Measurements from ENCODE around the gene HDHD2.

The HDHD2 gene

DNA sequence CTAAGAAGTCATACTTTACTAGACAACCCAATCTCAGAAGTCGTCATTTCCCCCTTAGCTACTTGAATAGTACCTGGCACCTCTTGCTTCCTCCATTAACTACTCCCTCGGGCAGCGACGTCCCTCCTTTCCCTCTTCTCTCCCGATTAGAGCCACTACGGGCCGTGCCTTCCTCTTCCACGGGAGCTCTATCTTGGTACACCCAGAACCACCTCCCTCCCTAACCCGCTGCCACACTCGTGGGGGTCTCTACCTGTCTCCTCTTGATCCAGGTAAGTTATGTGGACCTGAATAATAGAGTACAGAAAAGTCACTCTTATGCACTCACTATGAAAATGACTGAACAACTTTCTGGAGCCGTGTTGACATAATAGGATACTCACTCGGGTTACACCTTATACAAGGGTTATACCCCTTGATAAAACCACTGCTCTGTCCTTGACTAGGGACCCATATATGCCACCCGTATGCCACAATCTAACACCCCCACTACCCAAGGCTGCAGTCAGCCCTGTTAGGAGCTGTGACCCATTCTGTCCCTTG lies 595 bp upstream of the HDHD2 start:
- peak overlapping the region; percentile 29 to 99 (median 91) for H3K27ac ChIP-seq
- peak overlapping the region; percentile 61 to 90 (median 71) for H3K4me3 ChIP-seq

- Histone ChIP-seq H3K27ac (peak overlapping the region in 20 of 21 experiments; percentile 87 to 99 (median 92)), H3K4me3 (peak overlapping the region; percentile 61 to 90 (median 71))
These were observed 757 bp downstream of the HDHD2 start for GRCh38 chr18:47149457-47150028.

DNA sequence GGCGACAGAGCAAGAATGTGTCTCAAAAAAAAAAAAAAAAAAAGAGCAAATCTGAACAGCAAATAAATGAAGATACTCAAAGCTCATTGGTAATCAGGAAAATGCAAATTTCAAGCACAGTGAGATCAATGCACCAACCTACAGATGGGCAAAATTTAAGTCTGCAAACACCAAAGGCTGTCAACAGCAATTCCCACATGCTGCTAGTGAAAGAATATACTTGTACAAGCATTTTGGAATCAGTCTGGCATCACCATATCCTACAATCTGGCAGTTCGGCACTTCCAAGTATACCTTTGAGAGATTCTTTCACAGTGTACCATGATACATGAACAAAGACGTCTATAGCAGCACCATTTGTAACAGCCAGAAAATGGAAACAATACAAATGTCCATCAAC lies 4.1 kb downstream of the HDHD2 start:
- Histone ChIP-seq H3K27ac (no peak overlapping the region), H3K4me3 (no peak overlapping the region)

DNA sequence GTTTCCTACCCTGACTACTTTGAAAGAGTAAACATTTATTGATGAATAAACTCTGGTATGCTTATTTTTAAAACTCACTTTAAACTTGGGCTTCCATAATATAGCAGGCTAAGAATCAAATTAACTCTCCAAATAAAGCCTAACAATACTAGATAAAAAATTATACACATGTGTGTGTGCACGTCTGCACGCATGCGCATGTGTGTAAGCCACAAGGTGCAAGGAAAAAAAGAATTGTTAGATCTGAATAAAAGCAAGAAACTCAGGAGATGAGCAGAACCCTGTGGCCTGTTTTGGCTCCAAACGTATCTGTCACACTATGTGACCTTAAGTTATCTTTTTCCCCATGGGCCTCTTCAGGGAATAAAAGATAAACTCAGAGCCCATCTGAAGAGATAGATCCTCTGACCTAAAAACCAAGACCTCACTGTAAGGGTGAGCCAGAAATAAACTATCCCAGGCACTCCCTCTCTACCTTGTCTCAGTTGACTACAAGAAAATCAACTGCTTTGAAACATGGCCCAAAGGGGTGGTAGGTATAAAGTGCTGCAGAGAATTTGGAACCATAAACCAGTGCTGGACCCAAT lies 6.3 kb downstream of the HDHD2 start:
- Histone ChIP-seq H3K4me3 (no peak overlapping the region), H3K27ac (no peak overlapping the region)

DNA sequence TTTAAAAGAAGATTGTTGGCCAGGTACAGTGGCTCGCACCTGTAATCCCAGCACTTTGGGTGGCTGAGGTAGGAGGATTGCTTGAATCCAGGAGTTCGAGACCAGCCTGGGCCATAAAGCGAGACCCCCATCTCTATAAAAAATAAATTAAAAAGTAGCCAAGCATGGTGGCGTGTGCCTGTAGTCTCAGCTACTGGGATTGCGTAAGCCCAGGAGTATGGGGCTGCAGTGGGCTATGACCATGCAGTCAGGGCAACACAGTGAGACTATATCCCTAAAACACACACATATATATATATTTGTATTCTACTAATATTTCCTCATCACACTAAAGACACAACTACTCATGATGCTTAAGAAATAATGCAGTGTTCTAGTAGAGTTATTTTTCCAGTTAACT lies 7.1 kb downstream of the HDHD2 start:
- Histone ChIP-seq H3K4me3 (no peak overlapping the region), H3K27ac (no peak overlapping the region)

- no peak overlapping the region for H3K27ac ChIP-seq
These were observed 9.0 kb downstream of the HDHD2 start for GRCh38 chr18:47141289-47141688.

DNA sequence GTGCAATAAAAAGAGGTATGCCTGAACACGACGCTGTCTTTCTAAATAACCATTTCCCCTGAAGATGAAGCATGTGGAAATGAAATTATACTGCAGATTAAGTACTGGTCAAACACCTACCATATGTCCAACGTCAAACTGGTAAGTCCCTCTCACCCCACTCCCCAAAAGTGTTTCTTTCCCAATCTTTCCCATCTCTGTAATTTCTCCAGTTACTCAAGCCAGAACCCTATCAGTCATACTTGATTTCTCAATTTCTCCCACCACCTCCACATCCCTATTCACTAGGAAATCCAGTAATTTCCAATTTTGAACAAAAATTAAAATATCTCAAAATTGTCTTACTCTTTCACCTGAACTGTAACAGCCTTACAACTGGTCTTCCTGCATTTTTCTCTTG lies 29.2 kb downstream of the HDHD2 start:
- no peak overlapping the region for H3K4me3 ChIP-seq
- no peak overlapping the region for H3K27ac ChIP-seq

More at GRCh38 chr18:47141289-47141688, 9.0 kb downstream of the HDHD2 start:
- H3K4me3 ChIP-seq, result no peak overlapping the region

DNA sequence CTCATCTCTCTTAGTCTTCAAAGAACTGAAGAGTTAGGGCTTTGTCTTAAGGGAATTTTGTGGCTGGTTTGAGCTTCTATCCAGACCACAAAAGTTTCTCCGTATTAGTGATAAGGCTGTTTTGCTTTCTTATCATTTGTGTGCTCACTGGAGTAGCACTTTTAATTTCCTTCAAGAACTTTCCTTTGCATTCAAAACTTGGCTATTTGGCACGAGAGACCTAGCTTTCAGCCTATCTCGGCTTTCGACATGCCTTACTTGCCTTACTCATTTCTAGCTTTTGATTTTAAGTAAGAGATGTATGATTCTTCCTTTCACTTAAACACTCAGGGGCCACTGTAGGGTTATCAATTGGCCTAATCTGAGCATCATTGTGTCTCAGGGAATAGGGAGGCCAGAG lies 29.9 kb downstream of the HDHD2 start:
- Histone ChIP-seq H3K27ac (no peak overlapping the region), H3K4me3 (no peak overlapping the region)

DNA sequence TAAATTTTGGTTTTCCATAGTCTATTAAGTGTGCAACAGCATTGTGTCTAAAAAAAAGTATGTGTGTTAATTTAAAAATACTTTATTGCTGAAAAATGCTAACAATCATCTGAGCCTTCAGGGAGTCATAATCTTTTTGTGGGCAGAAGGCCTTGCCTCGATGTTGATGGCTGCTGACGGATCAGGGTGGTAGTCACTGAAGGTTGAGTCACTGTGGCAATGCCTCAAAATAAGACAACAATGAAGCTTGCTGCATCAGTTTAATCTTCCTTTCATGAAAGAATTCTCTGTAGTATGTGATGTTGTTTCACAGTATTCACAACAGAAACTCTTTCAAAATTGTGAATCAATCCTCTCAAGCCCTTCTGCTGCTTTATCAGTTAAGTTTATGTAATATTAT lies 31.3 kb downstream of the HDHD2 start:
- no peak overlapping the region for H3K4me3 ChIP-seq
- no peak overlapping the region for H3K27ac ChIP-seq

DNA sequence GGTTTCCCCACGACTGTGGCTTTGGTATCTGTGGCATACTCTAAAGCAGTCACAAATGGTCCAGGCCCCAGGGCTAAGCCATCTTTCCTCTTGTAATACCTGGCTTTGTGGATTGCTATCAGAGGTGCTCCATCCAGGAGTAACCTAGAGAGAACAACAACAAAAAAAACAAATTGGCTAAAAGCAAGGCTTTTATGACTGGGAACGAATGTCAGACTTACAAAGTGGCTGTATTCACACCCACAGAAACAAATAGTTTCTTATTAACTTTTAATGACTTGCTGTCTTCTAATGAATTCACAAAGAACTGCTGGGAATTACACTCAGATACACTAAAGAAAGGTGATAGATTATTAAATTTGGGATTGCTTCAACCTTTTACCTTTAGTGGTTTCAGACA lies 35.1 kb downstream of the HDHD2 start:
- H3K27ac ChIP-seq, result no peak overlapping the region

DNA sequence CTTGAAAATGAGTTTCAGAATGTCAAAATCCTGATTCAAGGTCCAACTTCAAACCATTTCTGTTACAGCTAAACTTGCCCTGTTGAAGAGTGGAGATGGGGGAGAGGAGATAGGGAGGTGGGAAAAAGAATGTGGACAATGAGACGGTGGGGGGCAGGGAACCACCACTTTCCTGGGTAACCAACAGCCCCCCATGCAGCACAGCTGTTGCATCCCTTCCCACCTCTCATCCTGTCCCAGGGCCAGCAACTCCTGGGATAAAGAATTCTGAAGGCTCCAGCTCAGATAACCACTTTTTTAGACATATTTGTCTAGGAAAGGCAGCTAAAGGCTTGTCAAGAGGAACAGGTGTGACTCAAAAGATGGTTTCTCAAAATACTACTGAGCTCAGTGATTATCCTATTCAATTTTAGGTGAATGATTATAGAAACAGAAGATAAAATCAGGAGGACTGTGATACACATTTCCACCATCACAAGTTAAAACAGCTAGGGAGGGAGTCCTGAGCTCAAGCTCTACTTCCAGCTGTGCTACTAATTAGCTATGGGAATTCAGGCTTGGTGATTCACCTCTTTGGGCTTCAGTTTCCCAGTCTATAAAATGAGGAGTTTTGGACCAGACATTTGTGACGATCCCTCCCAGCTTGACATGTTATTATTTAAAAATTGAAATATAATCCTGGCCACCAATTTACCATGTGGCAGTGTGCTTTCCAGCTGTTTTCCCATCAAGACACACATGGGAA lies 36.3 kb downstream of the HDHD2 start:
- Histone ChIP-seq H3K4me3 (no peak overlapping the region), H3K27ac (no peak overlapping the region)

More for the DNA sequence above, 35.1 kb downstream of the HDHD2 start:
- H3K4me3 ChIP-seq, result no peak overlapping the region

DNA sequence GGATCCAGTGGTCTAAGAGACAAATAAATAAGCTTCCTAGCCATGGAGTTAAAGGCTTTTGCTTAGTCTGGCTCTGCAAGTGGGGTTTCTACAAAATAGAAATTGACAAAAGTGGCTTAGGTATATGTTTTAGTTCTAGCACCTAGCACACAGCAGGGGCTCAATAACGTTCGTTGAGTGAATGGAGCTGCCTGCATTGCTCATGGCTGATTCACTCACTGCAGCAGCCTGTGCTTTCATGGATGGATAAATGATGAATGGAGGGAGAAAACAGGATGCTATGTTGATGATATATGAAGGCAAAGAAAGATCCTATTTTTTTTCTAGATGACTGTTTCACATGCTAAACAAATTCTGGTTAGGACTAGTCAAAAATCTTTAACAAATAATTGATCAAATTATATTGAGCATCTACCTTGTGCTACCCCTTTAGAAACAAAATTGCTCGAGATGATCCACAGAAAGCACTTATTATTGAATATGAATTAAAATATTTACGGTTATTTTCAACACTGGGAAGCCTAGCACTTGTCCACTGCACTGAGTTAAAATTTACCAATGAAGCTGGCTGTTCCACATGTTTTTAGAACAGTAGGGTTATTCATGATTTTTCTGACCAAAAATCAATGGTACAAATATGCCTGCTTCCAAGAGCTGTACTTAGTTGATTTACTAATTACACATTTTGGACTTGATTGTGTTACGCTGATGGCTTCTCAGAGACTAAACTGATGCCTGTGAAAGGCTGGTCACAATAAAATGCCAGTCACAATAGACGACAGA lies 39.6 kb downstream of the HDHD2 start:
- Histone ChIP-seq H3K27ac (no peak overlapping the region), H3K4me3 (no peak overlapping the region)

DNA sequence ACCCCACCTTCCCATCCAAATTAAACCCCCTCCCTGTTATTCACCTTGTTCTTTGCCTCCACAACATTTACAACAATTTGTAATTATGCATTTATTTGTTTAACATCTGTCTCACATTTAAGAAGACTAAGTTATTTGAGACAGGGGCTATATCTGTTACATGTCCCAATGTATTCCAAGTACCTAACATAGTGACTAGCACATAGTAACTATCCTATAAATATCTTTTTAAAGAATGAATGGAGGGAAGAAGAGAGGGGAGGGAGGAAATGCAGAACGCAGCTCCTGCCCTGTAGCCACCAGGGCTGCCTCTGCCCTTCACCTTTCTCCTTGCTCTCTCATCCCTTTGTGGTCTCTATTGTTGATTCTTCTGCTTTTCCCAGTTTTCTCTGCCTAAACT lies 40.6 kb downstream of the HDHD2 start:
- no peak overlapping the region for H3K27ac ChIP-seq

GRCh38 chr18:47108998-47109405 lies 41.3 kb downstream of the HDHD2 start:
- no peak overlapping the region for H3K27ac ChIP-seq
- no peak overlapping the region for H3K4me3 ChIP-seq

More for the DNA sequence above, 40.6 kb downstream of the HDHD2 start:
- no peak overlapping the region for H3K4me3 ChIP-seq

DNA sequence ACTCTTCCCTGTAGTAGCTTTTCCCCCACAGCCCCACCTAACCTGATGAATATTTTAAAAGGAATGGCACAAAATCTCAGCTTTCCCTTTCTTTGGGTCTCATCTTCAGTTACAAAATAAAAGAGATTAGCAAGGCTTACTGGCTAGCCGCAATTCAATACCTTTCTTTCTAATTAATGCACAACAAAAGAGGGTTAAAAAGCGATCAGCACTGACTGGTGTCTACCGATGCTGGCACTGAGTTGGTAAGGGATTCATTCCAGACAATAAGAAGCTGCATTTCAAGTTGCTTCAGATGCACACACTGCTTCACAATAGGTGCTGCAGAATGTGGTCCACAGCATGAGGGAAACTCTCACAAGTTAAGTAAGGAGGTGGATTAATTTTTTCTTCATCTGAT lies 41.9 kb downstream of the HDHD2 start:
- Histone ChIP-seq H3K4me3 (no peak overlapping the region), H3K27ac (no peak overlapping the region)

GRCh38 chr18:47100212-47100831 lies 50.0 kb downstream of the HDHD2 start:
- H3K4me3 ChIP-seq, result no peak overlapping the region

DNA sequence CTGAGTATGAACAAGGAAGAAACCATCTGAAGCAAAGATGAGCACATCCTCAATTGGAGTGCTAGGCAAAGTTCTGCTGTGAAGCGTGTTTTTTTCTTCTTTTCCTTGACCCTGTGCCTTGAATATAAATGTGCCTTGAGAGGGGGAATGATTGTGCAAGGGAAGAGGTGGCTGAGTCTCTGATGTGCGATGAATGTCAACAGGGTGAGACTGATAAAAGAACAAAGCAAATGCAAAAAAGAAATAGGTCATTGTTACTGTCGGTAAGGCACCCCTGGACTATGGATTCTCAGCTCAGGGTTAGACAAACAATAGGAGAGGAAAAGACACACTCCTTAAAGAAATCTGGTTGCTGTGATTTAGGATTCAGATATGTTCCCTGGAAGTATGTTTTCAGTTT lies 54.5 kb downstream of the HDHD2 start:
- H3K4me3 ChIP-seq, result no peak overlapping the region
- no peak overlapping the region for H3K27ac ChIP-seq

More at GRCh38 chr18:47100212-47100831, 50.0 kb downstream of the HDHD2 start:
- H3K27ac ChIP-seq, result no peak overlapping the region

DNA sequence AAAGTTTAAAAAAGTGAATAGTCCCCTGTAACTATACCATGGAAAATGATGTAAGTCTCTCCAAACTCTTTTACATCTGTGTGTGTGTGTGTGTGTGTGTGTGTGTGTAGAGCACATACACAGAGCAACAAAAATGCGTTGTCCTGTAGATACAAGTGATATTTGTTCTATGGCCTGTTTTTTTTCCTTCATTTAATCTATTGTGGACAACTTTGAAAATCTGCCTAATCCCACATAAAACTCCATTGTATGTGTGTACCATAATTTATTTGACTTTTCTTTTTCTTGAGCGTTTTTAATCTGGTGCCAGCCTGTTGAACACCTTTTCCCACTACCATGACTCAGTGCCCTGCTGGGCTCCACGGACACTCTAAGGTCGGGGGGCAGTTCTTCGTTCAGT lies 62.6 kb downstream of the HDHD2 start:
- Histone ChIP-seq H3K27ac (no peak overlapping the region), H3K4me3 (no peak overlapping the region)

DNA sequence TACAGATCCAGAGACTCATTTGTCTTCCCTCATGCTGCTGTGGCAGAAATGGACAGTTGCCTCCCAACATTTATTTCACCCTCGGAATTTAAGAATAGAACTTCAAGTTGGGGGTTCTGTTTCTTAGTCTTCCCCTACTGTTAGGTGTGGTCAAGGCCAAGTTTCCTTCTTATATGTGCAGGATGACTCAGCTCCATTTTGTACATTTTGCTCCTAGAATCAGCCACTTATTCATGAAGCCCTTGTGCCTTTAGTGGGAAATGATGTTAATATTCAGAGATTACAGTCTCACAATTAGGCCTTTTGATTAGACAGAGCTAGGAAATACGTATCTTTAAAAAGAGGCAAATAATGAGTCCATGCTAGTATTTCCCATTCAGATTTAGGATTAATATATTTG lies 68.7 kb downstream of the HDHD2 start:
- Histone ChIP-seq H3K27ac (no peak overlapping the region), H3K4me3 (no peak overlapping the region)

- no peak overlapping the region for H3K4me3 ChIP-seq
- no peak overlapping the region for H3K27ac ChIP-seq
These were observed 69.4 kb downstream of the HDHD2 start for GRCh38 chr18:47080872-47081271.
